HCT116 (cell line): ENCODE data around the gene SCARF2. TPM values are rescaled to one million over a fixed set of nuclear protein-coding genes. Genes with fewer than 3 reads are reported as not detected.

Experiments
- ATAC-seq: fragments of 200-7000 bp; cut with Tn5 transposase; 2 replicates; pipeline ENCODE4 v1.9.1; 2020; ENCODE audit warnings: mild to moderate bottlenecking, moderate library complexity
- BruUV-seq: library from RNA; stranded (reverse); fragments of 400-500 nt; replicated peaks from 2 replicates; lab custom pipeline; 2021; lab: Mats Ljungman, UMichigan
- CTCF ChIA-PET: fragments of 300-600 bp; sonication (Branson Sonifier 250); formaldehyde crosslinking; loops from one replicate; lab custom pipeline; 2021; ENCODE audit warnings: antibody characterized with exemption; lab: Charles Lee
- POLR2A ChIA-PET: fragments of 300-600, 350-600 bp; sonication (Branson Sonifier 250); formaldehyde crosslinking; loops from one replicate; lab custom pipeline; 2021; ENCODE audit warnings: antibody characterized with exemption; lab: Charles Lee
- RAD21 ChIA-PET, 2 experiments: fragments of 300-600 bp; sonication (Branson Sonifier 250); formaldehyde crosslinking; loops; one replicate each; lab custom pipeline; 2023; ENCODE audit warnings: low total read pairs in 2 of 2; ENCODE audit not compliant: uncharacterized antibody in 2 of 2, unreplicated experiment in 2 of 2, low non-redundant PET in 1 of 2; lab: Charles Lee
- DNase-seq: peaks from one replicate; pipeline ENCODE4 v3.0.0-alpha.2; 2010; ENCODE audit warnings: low read depth, low spot score
- H2AFZ ChIP-seq: fragments of 200-600 bp; shearing (Covaris generic), sonication (generic); 2 replicates; pipeline ENCODE4 v1.6.1; 2017; ENCODE audit warnings: low read depth, mixed run types, mixed read lengths, antibody characterized with exemption, low read length; ENCODE audit not compliant: poor library complexity, severe bottlenecking
- H3K27ac ChIP-seq: 2 replicates; pipeline ENCODE4 v1.5.1; 2012; ENCODE audit warnings: low read depth, low read length
- H3K27me3 ChIP-seq: fragments of 200-600 bp; sonication (generic); 2 replicates; pipeline ENCODE4 v1.6.1; 2016; ENCODE audit warnings: mixed run types, low read length, mixed read lengths; ENCODE audit not compliant: insufficient read depth
- H3K36me3 ChIP-seq, 2 experiments: fragments of 200-500 bp in 1 of 2; fragments of 200-600 bp in 1 of 2; sonication (Bioruptor generic) in 1 of 2; sonication (generic) in 1 of 2; 2 replicates each; pipeline versions ENCODE4 v1.5.1 to v1.6.1; 2014 to 2016; ENCODE audit warnings: low read length in 2 of 2, inconsistent platforms in 1 of 2, mixed read lengths in 1 of 2, mixed run types in 1 of 2; ENCODE audit not compliant: insufficient read depth in 2 of 2, control insufficient read depth in 1 of 2
- H3K4me1 ChIP-seq, 2 experiments: fragments of 200-600 bp in 1 of 2; sonication (generic) in 1 of 2; 2 replicates each; pipeline versions ENCODE4 v1.5.1 to v1.6.1; 2012 to 2017; ENCODE audit warnings: low read length in 2 of 2, inconsistent platforms in 1 of 2, mild to moderate bottlenecking in 1 of 2, mixed read lengths in 1 of 2, mixed run types in 1 of 2, moderate library complexity in 1 of 2; ENCODE audit not compliant: insufficient read depth in 2 of 2, control insufficient read depth in 1 of 2
- H3K4me2 ChIP-seq: fragments of 200-600 bp; sonication (generic); 2 replicates; pipeline ENCODE4 v1.6.1; 2017; ENCODE audit warnings: mixed run types, low read length, mixed read lengths
- H3K4me3 ChIP-seq, 2 experiments: fragments of 200-600 bp in 1 of 2; sonication (generic) in 1 of 2; replicated peaks in 1 of 2; 2 replicates each; pipeline ENCODE4 v1.5.1; 2011 to 2016; ENCODE audit warnings: low read length in 2 of 2, control low read depth in 1 of 2, low read depth in 1 of 2, mild to moderate bottlenecking in 1 of 2, mixed read lengths in 1 of 2, mixed run types in 1 of 2
- H3K79me2 ChIP-seq: fragments of 200-600 bp; sonication (generic); 2 replicates; pipeline ENCODE4 v1.6.1; 2017; ENCODE audit warnings: mild to moderate bottlenecking, mixed run types, low read length, moderate library complexity, mixed read lengths; ENCODE audit not compliant: insufficient read depth
- H3K9ac ChIP-seq: fragments of 200-600 bp; sonication (generic); 2 replicates; pipeline ENCODE4 v1.6.1; 2016; ENCODE audit warnings: low read length, mixed read lengths
- H3K9me2 ChIP-seq: fragments of 200-600 bp; sonication (generic), shearing (Covaris generic); 2 replicates; pipeline ENCODE4 v1.6.1; 2017; ENCODE audit warnings: mixed run types, mild to moderate bottlenecking, moderate library complexity; ENCODE audit not compliant: insufficient read depth
- H3K9me3 ChIP-seq, 2 experiments: fragments of 200-500 bp in 1 of 2; fragments of 200-600 bp in 1 of 2; sonication (Bioruptor generic) in 1 of 2; sonication (generic) in 1 of 2; 2 replicates each; pipeline ENCODE4 v1.6.1; 2014 to 2017; ENCODE audit warnings: low read length in 2 of 2, mixed read lengths in 2 of 2, inconsistent platforms in 1 of 2, low read depth in 1 of 2, mild to moderate bottlenecking in 1 of 2, mixed run types in 1 of 2, moderate library complexity in 1 of 2; ENCODE audit not compliant: control insufficient read depth in 1 of 2, insufficient read depth in 1 of 2
- H4K20me1 ChIP-seq: fragments of 200-600 bp; sonication (generic), shearing (Covaris generic); 2 replicates; pipeline ENCODE4 v1.6.1; 2017; ENCODE audit warnings: mixed run types, mild to moderate bottlenecking, moderate library complexity; ENCODE audit not compliant: insufficient read depth
- CEBPB ChIP-seq: IDR thresholded peaks from 2 replicates; pipeline ENCODE4 v1.6.1; 2012; ENCODE audit warnings: low read depth
- ELF1 ChIP-seq: IDR thresholded peaks from 2 replicates; pipeline ENCODE4 v1.6.1; 2012; ENCODE audit warnings: low read depth, borderline replicate concordance
- POLR2A ChIP-seq: IDR thresholded peaks from 2 replicates; pipeline ENCODE4 v1.7.0; 2011; ENCODE audit warnings: borderline replicate concordance; ENCODE audit not compliant: insufficient read depth, insufficient read length; ENCODE audit errors: extremely low read depth
- POLR2AphosphoS5 ChIP-seq: IDR thresholded peaks from 2 replicates; pipeline ENCODE4 v1.6.1; 2011; ENCODE audit warnings: mild to moderate bottlenecking, low read depth, low read length, moderate library complexity
- SIN3A ChIP-seq: IDR thresholded peaks from 2 replicates; pipeline ENCODE4 v1.6.1; 2012; ENCODE audit warnings: low read depth
- SP1 ChIP-seq: IDR thresholded peaks from 2 replicates; pipeline ENCODE4 v1.6.1; 2012; ENCODE audit warnings: low read depth
- SRF ChIP-seq: IDR thresholded peaks from 2 replicates; pipeline ENCODE4 v1.6.1; 2012; ENCODE audit warnings: low read depth
- TCF7L2 ChIP-seq: IDR thresholded peaks from 2 replicates; pipeline ENCODE4 v1.7.0; 2011; ENCODE audit warnings: borderline replicate concordance, inconsistent platforms; ENCODE audit not compliant: insufficient read depth, insufficient read length; ENCODE audit errors: extremely low read depth
- ZBTB33 ChIP-seq: IDR thresholded peaks from 2 replicates; pipeline ENCODE4 v1.6.1; 2011; ENCODE audit warnings: mild to moderate bottlenecking, low read length, moderate library complexity; ENCODE audit not compliant: insufficient replicate concordance; ENCODE audit errors: extremely low read depth
- ZFX ChIP-seq: fragments of 450-650 bp; IDR thresholded peaks from 2 replicates; pipeline ENCODE4 v1.6.1; 2017
- ZNF274 ChIP-seq: fragments of 200-500 bp; sonication (Bioruptor generic); IDR thresholded peaks from 2 replicates; pipeline ENCODE4 v1.6.1; 2014; ENCODE audit warnings: mild to moderate bottlenecking, low read depth, low read length, inconsistent platforms
- intact Hi-C: fragments of 100-400 bp; cut with micrococcal nuclease; formaldehyde crosslinking; loops from 2 replicates; pipeline ENCODE4 v1.10.0; 2022
- total RNA-seq: library from RNA; stranded (reverse); gene quantifications from one replicate; pipeline ENCODE4 v1.2.1, GENCODE V29; 2021; ENCODE audit not compliant: unreplicated experiment
- TF ChIP-seq, protein P1 (sequence below): IDR thresholded peaks from 2 replicates; pipeline ENCODE4 v1.6.1; 2012

SCARF2 gene
- total RNA-seq, 1 experiment from 2014 or later = 2.5 TPM

GRCh38 chr22:20444325-20444724 lies 6.7 kb upstream of the SCARF2 start:
- Histone ChIP-seq H3K9me2 (no peaks in the 10 kb centered on the region), H3K9me3 (no peaks in the 10 kb centered on the region), H3K4me3 (no peak overlapping the region), H3K9ac (no peak overlapping the region), H2AFZ (no peak overlapping the region), H3K79me2 (no peaks in the 10 kb centered on the region), H4K20me1 (no peaks in the 10 kb centered on the region), H3K36me3 (no peaks in the 10 kb centered on the region; a peak in 1 of 4 replicates), H3K4me2 (no peak overlapping the region), H3K27ac (no peak overlapping the region), H3K4me1 (no peaks in the 10 kb centered on the region), H3K27me3 (no peaks in the 10 kb centered on the region)
- intact Hi-C loops = no loop called here
- ATAC-seq (no peak), DNase-seq (no peak)
- POLR2A ChIA-PET = no interaction called here
- CTCF ChIA-PET = interaction anchor here (1.0 kb wide), 1 partner anchor 15 kb away, joined by 4 read pairs; no protein-coding TSS in a partner anchor
- TF ChIP-seq, protein P1, sequence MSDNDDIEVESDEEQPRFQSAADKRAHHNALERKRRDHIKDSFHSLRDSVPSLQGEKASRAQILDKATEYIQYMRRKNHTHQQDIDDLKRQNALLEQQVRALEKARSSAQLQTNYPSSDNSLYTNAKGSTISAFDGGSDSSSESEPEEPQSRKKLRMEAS = no peak
- no peak for TF ChIP-seq SRF
- no peak for TF ChIP-seq TCF7L2
- no peak for TF ChIP-seq ZFX
- TF ChIP-seq ZNF274 = no peak
- no peak for TF ChIP-seq POLR2A
- no TSS peak for BruUV-seq
- RAD21 ChIA-PET = interaction anchor here in 1 of 2 experiments (0.6 kb wide), 1 partner anchor 15 kb away, joined by 5 read pairs; no protein-coding TSS in a partner anchor

- BruUV-seq = no TSS peak
- POLR2A ChIA-PET = interaction anchor here (1.6 kb wide), 1 partner anchor 11 kb away, joined by 3 read pairs; no protein-coding TSS in a partner anchor
- Histone ChIP-seq H3K4me1 (no peaks in the 10 kb centered on the region), H3K36me3 (no peaks in the 10 kb centered on the region; a peak in 1 of 4 replicates), H2AFZ (no peak overlapping the region), H3K9me3 (no peaks in the 10 kb centered on the region), H3K4me2 (no peak overlapping the region), H4K20me1 (no peaks in the 10 kb centered on the region), H3K4me3 (no peak overlapping the region), H3K27ac (no peak overlapping the region), H3K79me2 (no peaks in the 10 kb centered on the region), H3K27me3 (no peaks in the 10 kb centered on the region), H3K9ac (no peak overlapping the region), H3K9me2 (no peaks in the 10 kb centered on the region)
- CTCF ChIA-PET = no interaction called here
- DNase-seq (no peak), ATAC-seq (no peak)
- RAD21 ChIA-PET = no interaction called here
- intact Hi-C loops = no loop called here
- no peak for TF ChIP-seq TCF7L2
- TF ChIP-seq POLR2AphosphoS5 = no peak
- TF ChIP-seq ZNF274 = no peak
- no peak for TF ChIP-seq SRF
- no peak for TF ChIP-seq POLR2A
- TF ChIP-seq SIN3A = no peak
- no peak for TF ChIP-seq ZFX
- TF ChIP-seq CEBPB = no peak
- no peak for TF ChIP-seq SP1
- TF ChIP-seq, protein P1 = no peak
- TF ChIP-seq ZBTB33 = no peak
- TF ChIP-seq ELF1 = no peak
Measured at GRCh38 chr22:20442485-20443284, 5.1 kb upstream of the SCARF2 start.
